ENCODE results near the gene SLC8A1.
A peak's percentile ranks its signal among the peaks of the same experiment; 100 is the strongest.

SLC8A1 gene

GRCh38 chr2:40220177-40220925, 231.5 kb downstream of the SLC8A1 start:
- TF ChIP-seq, protein P1, sequence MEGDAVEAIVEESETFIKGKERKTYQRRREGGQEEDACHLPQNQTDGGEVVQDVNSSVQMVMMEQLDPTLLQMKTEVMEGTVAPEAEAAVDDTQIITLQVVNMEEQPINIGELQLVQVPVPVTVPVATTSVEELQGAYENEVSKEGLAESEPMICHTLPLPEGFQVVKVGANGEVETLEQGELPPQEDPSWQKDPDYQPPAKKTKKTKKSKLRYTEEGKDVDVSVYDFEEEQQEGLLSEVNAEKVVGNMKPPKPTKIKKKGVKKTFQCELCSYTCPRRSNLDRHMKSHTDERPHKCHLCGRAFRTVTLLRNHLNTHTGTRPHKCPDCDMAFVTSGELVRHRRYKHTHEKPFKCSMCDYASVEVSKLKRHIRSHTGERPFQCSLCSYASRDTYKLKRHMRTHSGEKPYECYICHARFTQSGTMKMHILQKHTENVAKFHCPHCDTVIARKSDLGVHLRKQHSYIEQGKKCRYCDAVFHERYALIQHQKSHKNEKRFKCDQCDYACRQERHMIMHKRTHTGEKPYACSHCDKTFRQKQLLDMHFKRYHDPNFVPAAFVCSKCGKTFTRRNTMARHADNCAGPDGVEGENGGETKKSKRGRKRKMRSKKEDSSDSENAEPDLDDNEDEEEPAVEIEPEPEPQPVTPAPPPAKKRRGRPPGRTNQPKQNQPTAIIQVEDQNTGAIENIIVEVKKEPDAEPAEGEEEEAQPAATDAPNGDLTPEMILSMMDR (IDR thresholded peaks at IDR 0.05; ENCODE audit: low read depth, low read length, missing control alignments): no peak
- DNase-seq (ENCODE audit: low read depth): no peak
- H3K4me3 ChIP-seq (ENCODE audit: low read depth, low read length): no peak overlapping the region

- no peak overlapping the region for H3K4me3 ChIP-seq (ENCODE audit: low read depth, low read length)
- no peak for DNase-seq (ENCODE audit: low read depth)
- TF ChIP-seq, protein P1 (IDR thresholded peaks at IDR 0.05; ENCODE audit: low read depth, low read length, missing control alignments): no peak
Observed at GRCh38 chr2:40219141-40219540, 232.7 kb downstream of the SLC8A1 start.

DNA sequence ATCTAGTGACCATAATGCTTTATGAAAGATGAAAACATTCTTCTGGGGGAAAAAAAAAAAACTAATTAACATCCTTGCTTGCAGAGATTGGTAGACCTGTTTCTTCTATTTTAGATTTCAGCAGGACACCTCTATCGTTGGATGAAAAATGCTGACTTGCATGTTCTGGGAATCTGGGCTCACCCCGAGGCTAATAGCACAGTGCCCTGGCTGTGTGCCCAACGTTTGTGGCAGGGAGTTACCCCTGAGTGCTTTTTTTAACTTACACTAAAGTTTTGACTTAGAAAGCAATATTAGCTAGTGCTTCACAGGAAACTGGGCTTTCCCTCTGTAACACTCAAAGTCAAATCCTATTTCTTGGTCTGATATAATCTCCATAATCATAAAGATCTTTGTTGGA, 233.2 kb downstream of the SLC8A1 start:
- TF ChIP-seq, protein P1 (IDR thresholded peaks at IDR 0.05; ENCODE audit: low read depth, low read length, missing control alignments): no peak
- no peak overlapping the region for H3K4me3 ChIP-seq (ENCODE audit: low read depth, low read length)
- DNase-seq (ENCODE audit: low read depth): no peak

DNA sequence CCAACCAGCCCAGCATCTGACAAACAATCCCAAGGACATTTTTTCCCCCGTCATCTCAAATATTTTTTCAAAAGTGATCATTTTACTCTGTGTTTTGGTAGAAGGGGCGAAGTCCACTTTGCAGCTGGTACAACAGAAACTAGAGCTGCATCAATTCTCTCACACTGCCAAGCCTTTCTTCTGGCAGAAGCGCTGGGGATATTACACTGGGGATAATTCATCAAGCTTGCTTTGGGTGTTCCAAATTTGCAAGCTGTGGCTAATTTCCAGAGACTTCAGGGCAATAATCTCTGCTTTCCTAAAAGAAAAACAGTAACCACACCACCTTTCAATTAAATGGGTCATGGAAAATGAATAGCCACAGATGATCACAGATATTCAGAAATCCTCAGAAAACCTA, 238.3 kb downstream of the SLC8A1 start:
- no peak overlapping the region for H3K4me3 ChIP-seq (ENCODE audit: low read depth, low read length)
- TF ChIP-seq, protein P1 (IDR thresholded peaks at IDR 0.05; ENCODE audit: low read depth, low read length, missing control alignments): no peak
- no peak for DNase-seq (ENCODE audit: low read depth)

- no peak for DNase-seq (ENCODE audit: low read depth)
- no peak overlapping the region for H3K4me3 ChIP-seq (ENCODE audit: low read depth, low read length)
- TF ChIP-seq, protein P1 (IDR thresholded peaks at IDR 0.05; ENCODE audit: low read depth, low read length, missing control alignments): peak; percentile 27
Observed at GRCh38 chr2:40213071-40213470, 238.8 kb downstream of the SLC8A1 start.

GRCh38 chr2:40210968-40211353, 240.9 kb downstream of the SLC8A1 start:
- H3K4me3 ChIP-seq (ENCODE audit: low read depth, low read length): no peak overlapping the region
- TF ChIP-seq, protein P1 (IDR thresholded peaks at IDR 0.05; ENCODE audit: low read depth, low read length, missing control alignments): no peak
- no peak for DNase-seq (ENCODE audit: low read depth)

Measured in GM12864 (cell line).